Skeletal muscle cell (primary cell): ENCODE measurements around the gene TMEM217.
"Not testable (repeated sequence)": the region's sequence is repeated elsewhere in the genome, so short reads cannot be mapped to it uniquely, and the experiment has no call there.

Experiments
- DNase-seq: peaks from one replicate; pipeline ENCODE4 v3.0.0-alpha.2; 2010; ENCODE audit warnings: low read depth
- H3K4me3 ChIP-seq: 2 replicates; pipeline ENCODE4 v1.5.1; 2011; ENCODE audit warnings: low read depth, mild to moderate bottlenecking, control low read depth, low read length, moderate library complexity

The TMEM217 gene

DNA sequence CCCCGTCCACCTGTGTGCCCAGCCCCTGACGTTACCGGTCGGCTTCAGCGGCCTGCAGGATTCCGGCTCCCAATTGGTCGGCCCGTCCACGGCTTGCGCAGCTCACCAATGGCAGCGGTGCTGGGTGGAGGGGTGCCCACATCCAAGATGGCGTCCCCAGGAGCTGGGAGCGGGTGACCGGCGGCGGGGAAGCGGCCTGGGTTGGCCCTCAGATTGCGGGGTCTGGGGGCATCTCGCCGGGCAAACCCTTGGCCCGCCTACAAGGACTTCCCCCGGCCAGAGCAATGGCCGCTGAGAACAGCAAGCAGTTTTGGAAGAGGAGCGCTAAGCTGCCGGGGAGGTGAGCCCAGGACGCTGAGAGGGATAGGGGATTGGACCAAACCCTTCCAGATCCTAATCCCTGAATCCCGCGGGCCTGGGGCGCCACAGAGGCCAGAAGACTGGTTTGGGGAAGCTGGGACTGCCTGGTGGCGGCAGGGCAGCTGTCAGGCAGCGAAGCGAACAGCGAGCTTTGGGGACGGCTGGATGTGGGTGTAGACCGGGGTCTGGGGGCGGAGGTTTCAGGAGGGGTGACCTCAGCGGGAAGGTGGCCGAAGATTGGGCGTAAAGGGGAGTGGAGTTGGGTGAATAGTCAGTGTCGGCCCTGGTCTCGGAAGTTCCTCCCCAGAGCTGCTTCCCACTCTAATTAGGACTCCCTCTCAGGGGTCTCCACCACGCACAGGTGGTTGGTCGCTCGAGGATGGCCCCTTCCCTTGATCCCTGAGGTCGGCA is at the start of gene TMEM217, which contains the start of gene TBC1D22B:
Gene TMEM217, minus strand, starts transcription at position 511 of the 771 bp plus-strand sequence. CDS start 39,114 bp downstream, outside the sequence.
Gene TBC1D22B, plus strand, starts transcription at position 139 of the 771 bp plus-strand sequence. Its CDS starts 146 bp downstream, at position 285.
- DNase-seq = peak; percentile 81
- peak within 1 kb of the TSS; percentile 98 for H3K4me3 ChIP-seq

DNA sequence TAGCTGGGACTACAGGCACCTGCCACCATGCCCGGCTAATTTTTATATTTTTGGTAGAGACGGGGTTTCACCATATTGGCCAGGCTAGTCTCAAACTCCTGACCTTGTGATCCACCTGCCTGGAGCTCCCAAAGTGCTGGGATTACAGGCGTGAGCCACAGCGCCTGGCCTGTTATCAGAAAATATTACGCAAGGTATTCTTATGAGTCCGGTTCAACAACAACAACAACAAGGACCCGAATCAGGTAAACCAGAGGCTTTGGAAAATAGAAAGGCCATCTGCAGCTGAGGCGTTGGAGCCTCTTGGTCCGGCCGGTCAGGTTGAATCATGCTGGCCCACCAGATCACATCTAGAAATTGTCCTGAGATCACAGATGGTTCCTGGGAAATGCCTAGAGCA is 49.5 kb upstream of the TMEM217 start:
- not testable (repeated sequence) for H3K4me3 ChIP-seq, DNase-seq

DNA sequence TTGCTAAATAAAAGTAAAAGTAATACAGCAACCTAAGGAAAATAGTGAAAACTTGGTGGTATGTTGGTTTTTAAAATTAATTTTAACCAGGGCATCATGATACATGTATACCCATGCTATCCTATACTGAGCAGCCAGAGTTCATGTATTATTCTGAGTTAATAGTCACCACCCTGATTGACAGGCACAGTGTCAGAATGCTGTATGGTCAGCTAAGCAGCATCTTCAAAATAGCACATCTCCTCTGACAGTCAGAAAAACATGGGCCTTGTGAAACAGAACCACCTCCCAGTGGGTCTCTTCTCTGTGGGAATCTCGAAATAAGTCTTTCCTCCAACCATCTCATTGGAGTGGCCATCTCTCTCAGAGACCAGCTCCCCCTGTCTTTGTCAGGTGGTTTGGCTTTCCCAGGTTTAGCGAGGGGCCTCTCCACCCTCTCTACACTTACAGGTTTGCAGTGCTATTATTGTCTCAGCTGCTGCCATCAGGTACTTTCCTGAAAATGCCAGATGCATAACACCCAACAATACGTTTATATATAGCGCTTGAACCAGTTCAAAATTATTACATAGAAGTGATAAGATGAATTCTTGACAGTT is 48.8 kb upstream of the TMEM217 start:
- no peak for DNase-seq
- no peak overlapping the region for H3K4me3 ChIP-seq

DNA sequence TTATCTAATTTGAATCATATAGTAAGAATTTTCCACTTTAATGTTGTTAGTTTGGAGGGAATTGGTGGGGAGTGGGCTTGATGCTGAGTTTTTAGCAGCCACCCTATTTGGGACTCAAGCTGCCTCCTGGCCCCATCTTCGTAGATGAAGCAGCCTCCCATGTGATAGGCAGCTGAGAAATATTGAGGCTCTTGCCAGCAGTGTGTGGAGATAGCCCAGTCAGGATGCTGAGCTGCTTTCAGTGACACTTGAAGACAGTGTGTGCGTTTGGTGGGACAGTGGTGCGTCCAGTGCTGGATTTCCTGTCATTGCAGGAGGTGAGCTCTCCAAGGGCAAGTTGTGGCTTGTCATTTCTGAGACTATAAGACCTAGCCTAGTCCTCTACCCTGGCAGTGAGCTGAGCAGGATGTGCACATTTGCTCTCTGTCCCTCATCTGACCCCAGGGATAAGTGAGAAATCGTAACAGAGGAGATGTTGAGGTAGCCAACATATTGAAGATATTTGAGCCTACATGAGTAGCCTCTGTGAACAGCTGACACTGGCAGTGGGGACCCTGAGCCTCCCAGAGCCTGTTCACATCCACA is 48.0 kb upstream of the TMEM217 start:
- no peak overlapping the region for H3K4me3 ChIP-seq
- DNase-seq = no peak

DNA sequence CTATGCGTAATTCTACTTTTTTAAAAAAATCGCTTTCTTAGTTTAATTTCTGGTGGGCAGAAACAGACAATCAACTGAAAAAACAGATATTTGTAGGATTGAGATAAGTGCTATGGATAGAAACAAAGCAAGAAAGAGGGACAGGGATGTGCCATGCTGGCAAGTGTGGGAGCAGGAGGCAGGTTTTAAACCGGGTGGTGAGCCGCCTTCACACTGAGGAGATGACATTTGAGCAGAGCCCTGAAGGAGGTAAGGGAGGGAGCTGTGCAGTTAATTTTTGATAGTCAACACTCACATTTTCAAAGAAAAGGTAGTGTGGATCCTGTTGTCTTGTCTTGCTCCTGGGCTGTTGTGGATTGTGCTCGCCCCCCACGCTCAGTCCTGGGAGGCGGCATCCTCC is 46.8 kb upstream of the TMEM217 start:
- no peak overlapping the region for H3K4me3 ChIP-seq
- DNase-seq = no peak

DNA sequence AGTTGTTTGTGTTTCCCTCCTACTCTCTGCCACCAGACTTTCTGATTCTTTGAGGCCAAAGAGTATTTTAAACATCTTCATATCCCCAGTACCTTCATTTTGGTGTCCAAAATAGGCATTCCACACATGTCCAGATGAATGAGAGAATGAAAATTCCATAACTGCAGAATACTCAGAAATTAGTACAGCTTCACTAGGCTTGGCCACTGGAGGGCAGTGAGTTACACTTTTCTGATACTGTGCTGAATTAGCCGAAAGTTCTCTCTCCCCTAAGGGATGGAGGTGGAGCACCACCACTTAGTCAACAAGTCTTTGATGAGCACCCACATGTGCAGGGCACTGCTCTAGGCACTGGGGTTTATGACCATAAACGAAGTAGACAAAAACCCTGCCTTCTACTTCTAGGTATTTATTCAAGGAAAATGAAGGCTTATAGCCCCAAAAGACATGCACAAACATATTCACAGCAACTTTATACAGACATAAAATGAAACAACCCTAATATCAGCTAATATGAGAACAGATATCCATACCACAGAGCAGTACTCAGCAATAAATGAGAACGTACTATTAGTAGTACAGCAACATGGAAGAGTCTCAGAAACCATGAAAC is 46.1 kb upstream of the TMEM217 start:
- no peak for DNase-seq
- no peak overlapping the region for H3K4me3 ChIP-seq

DNA sequence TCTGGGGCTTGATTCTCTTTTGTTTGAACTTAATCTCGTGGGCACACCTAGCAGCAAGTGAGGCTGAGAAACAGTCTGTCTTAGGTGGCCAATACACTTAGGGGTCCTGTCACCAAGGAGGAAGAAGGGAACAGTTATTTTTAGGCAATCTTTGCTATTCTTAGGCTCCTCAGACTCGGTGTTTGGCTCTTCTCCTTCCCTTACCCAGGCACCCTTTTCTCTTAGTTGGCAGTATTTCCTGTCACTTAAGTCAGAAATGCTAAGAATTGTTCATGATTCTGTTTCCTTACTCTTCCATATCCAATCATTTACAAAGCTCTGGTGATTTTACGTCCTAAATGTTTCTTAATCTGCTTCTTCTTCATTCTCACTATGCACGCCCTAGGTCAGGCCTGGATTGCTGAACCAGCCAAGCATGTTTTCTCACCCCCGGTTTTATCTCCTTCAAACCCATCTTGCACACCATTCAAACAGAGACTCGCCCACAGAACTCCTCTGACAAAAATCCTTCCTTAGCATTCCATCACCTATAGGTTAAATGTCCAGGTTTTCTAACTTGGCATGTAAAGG is 45.2 kb upstream of the TMEM217 start:
- H3K4me3 ChIP-seq = no peak overlapping the region
- DNase-seq = no peak

DNA sequence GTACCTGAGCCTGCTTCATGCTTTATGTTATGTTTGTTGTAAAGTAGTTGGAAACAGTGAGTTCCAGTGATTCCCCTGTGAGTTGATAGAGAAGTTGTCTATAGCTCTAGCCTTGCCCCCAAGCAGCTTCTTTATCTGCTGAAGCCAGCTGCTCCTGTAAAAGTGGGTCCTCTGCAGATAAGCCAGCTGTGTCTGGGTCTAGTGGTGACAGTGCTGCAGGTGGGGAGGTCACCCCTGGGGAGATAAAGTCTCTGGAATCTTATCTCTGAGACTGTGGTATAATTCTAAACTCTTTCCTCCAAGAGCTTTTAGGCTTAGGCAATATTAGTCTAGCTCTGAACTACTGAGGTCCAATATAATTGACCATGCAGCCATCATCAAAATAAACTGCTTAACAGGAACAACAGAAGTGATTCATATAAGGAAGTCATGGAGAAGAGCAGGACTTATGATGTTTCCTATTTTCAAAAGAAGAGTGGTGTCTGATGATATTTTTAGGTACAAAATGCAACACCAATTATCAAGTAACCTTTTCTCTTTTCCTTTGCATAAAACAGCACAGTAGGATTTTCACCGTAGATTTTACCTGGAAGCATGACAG is 44.2 kb upstream of the TMEM217 start:
- DNase-seq = no peak
- H3K4me3 ChIP-seq = no peak overlapping the region

DNA sequence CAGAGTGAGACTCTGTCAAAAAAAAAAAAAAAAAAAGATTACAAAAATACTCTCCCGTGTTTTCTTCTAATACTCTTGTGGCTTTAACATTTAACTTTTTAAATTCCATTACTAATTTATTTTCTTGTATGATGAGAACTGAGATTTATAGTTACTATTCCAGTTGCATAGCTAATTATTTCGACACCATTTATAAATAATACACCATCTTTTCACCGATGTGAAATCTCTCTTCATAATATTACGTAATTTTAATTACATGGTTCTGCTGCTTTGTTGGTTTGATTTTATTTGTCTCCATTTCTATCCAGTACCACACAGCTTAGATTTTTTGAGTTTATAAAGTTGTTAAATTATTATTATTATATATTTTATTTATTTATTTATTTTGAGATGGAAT is 42.0 kb upstream of the TMEM217 start:
- H3K4me3 ChIP-seq = no peak overlapping the region
- DNase-seq = no peak

DNA sequence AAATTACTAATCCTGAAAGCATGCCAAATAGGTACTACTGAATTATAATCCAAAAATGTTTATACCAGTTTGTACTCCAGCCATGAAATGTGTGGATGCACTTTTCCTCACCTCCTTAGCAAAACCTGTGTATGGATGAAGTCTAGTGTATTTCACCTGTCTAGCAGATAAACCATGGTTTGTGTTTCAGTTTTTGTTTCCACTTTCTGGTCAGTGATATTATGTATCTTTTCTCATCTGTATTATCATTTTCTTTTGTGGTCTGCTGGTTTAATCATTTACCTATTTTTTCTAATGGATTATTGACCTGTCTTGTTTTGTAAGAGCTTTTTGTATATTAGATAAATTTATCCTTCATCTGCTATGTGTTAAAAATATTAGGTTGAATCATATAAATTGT is 41.0 kb upstream of the TMEM217 start:
- H3K4me3 ChIP-seq = no peak overlapping the region
- no peak for DNase-seq

DNA sequence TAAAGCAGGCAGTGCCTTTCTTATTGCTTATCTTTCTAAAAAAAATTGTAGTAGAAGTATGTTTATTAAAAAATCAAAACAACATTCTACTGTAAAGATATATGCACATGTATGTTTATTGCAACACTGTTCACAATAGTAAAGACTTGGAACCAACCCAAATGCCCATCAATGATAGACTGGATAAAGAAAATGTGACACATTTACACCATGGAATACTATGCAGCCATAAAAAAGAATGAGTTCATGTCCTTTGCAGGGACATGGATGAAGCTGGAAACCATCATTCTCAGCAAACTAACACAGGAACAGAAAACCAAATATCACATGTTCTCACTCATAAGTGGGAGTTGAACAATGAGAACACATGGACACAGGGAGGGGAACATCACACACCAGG is 39.7 kb upstream of the TMEM217 start:
- DNase-seq, H3K4me3 ChIP-seq: not testable (repeated sequence)

DNA sequence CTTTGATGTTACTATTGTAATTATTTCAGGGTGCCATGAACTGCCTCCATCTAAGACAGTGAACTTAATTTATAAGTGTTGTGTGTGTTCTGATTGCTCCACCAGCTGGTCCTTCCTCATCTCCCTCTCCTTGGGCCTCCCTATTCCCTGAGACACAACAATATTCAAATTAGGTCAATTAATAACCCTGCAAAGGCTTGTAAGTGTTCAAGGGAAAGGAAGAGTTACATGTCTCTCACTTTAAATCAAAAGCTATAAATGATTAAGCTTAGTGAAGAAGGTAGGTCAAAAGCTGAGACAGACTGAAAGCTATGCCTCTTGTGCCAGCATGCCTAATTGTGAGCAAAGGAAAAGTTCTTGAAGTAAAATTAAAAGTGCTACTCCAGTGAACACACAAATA is 35.5 kb upstream of the TMEM217 start:
- no peak for DNase-seq
- no peak overlapping the region for H3K4me3 ChIP-seq

DNA sequence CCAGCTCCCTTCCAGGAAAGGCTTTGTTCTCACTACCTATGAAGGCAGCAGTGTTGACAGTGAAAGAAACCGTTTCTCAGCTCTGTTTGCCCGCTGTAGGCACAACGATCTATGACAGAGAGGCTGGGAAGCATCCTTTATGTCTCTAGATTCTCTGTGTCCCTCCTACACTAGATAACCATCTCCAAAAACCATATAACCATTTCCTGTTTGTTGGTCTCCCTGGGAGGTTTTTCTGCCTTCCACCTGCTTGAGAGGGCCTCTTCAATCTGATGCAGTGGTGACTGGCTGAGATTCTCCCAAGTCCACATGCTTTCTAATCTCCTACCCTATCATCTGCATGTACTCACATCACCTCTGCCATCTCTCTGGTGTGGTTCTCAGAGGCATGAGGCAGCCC is 32.0 kb upstream of the TMEM217 start:
- no peak for DNase-seq
- no peak overlapping the region for H3K4me3 ChIP-seq

DNA sequence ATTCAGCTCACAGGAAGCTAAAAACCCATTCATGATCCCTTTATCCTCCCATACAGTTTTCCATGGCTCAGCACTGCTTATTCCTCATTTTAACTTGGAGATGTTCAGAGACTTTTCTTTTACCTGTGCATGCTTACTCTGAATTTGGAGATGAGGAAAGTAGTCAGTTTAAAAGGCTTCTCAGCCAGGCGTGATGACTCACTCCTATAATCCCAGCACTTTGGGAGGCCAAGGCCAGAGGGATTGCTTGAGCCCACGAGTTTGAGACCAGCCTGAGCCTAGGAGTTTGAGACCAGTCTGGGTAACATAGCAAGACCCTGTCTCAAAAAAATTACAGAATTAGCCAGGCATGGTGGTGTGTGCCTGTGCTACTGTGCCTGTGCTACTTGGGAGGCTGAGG is 30.3 kb upstream of the TMEM217 start:
- DNase-seq = no peak
- no peak overlapping the region for H3K4me3 ChIP-seq

DNA sequence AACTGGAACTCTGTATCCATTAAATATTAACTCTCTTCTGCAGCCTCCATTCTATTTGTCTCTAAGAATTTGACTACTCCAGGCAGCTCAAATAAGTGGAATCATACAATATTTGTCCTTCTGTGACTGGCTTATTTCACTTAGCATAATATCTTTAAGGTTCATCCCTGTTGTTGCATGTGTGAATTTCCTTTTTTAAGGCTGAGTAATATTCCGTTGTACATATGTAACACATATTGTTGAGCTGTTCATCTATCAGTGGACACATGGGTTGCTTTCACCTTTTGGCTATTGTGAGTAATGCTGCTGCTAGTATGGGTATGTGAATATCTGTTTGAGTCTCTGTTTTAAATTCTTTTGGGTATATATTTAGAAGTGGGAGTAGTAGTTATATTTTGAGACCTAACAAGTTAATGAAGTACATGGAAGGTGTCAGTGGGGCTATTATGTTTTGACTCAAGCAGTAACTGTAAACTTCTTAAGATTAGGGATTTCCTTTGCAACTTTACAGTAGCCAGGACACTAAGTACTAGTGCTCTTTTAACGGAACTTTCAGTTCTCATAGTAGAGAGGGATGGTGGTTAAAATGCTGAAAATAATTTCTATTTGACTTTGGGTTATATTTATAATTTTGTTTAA is 29.7 kb upstream of the TMEM217 start:
- DNase-seq = no peak
- no peak overlapping the region for H3K4me3 ChIP-seq

DNA sequence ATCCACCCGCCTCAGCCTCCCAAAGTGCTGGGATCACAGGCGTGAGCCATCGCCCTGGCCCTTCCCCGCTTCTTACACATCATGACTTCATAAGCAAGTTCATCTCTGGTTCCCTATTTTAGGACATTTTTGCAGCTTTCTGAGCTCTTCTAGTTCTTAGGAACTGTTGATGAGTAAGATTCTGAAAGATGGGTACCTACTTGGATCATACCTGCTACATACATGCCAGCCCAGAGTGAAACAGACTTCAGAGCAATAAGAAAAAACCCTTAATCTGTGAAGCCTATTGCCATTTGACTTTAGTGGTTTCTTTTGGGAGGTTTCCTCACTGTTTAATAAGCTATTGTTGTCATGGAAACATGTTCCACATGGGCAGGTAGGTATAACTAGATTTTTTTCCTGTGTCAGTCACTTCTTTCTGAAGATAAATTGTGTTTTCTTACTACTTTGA is 27.9 kb upstream of the TMEM217 start:
- no peak overlapping the region for H3K4me3 ChIP-seq
- DNase-seq = no peak

DNA sequence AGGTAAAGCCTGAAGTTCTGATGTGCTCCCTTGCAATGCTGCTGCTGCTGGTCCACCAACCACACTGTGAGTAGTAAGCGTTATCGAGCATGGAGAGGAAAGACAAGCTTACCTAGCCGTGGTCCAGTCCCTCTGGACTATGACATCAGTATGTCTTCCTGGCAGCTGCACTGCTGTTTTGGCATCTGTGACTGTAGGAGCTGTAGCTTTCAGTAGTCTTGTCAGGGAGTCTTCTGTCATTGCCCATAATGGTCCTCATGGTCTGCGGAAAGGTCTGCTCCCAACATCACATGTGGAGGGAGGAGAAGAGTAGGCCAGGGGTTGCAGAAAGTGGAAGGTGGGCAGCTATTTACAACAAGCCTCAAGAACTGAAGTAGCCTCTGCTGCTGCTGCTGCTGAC is 26.8 kb upstream of the TMEM217 start:
- no peak overlapping the region for H3K4me3 ChIP-seq
- DNase-seq = no peak

DNA sequence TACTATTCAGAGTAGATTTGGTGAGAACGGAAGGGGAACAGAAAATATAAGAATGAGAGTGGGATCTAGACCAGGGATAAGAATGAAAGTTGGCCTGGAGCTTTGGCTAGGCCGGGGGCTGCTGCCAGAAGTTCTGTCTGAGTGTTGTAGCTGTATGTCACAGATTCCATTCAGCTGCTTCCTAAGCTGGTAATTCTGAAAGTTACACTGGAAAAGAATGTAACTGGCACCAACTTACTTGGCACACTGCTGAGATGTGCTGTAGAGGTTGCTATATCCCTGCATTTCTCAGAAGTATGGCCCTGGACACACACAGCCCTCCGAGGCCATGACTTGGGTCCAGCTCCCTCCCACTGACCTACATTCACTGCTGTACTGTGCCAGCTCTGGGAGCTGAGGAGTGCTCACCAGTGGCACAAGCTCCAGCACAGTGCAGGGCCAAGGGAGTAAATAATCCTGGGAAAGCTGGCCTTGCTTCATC is 25.8 kb upstream of the TMEM217 start:
- H3K4me3 ChIP-seq = no peak overlapping the region
- no peak for DNase-seq

DNA sequence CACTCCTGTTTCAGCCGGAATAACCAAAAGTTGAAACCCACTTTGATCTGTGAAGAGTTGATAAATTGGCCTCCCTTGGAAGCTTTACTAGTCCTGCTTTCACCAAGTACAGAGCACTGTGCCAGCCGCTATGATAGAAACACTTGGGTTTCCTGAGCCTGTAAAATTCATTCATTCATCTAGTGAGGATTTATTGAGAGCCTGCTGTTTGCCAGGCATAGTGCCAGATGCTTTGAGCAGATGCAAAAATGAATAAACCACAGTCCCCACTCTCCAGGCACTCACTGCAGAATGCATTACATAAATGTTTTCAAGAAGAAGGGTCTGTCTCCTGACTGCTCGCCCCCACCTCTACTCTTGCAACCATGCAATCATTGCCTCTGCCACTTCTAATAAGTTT is 25.3 kb upstream of the TMEM217 start:
- no peak for DNase-seq
- no peak overlapping the region for H3K4me3 ChIP-seq
